HepG2 (cell line): ENCODE measurements around the gene CNP. TPM values are rescaled to one million over a fixed set of nuclear protein-coding genes. Genes with fewer than 3 reads are reported as not detected.

Experiments used
- BRF2 ChIP-seq: sonication (generic); formaldehyde crosslinking; IDR thresholded peaks from 2 replicates; pipeline ENCODE4 v1.8.1; 2022; ENCODE audit warnings: mild to moderate bottlenecking, missing genetic modification reagents
- E2F5 ChIP-seq: sonication (generic); formaldehyde crosslinking; conservative IDR thresholded peaks from 2 replicates; pipeline ENCODE4 v1.4.0; 2020; ENCODE audit warnings: missing genetic modification reagents
- ELK4 ChIP-seq: sonication (generic); formaldehyde crosslinking; IDR thresholded peaks from 2 replicates; pipeline ENCODE4 v1.9.0; 2021; ENCODE audit warnings: missing genetic modification reagents, borderline replicate concordance
- HDAC6 ChIP-seq: fragments of 200-600 bp; sonication (generic); IDR thresholded peaks from 2 replicates; pipeline ENCODE4 v1.7.0; 2017; ENCODE audit warnings: mild to moderate bottlenecking, antibody characterized with exemption, low read length, low read depth
- HOMEZ ChIP-seq: IDR thresholded peaks from 2 replicates; pipeline ENCODE4 v1.6.1; 2016; ENCODE audit warnings: low read depth
- KDM6A ChIP-seq: IDR thresholded peaks from 2 replicates; pipeline ENCODE4 v1.6.1; 2016; ENCODE audit warnings: low read depth
- NR3C1 ChIP-seq: sonication (generic); formaldehyde crosslinking; IDR thresholded peaks from 2 replicates; pipeline ENCODE4 v1.4.0; 2020; ENCODE audit warnings: missing genetic modification reagents
- PRMT3 ChIP-seq: sonication (generic); formaldehyde crosslinking; IDR thresholded peaks from 2 replicates; pipeline ENCODE4 v1.8.1; 2022; ENCODE audit warnings: low read depth, mild to moderate bottlenecking, moderate library complexity, missing genetic modification reagents, borderline replicate concordance
- SMYD3 ChIP-seq: sonication (generic); formaldehyde crosslinking; IDR thresholded peaks from 2 replicates; pipeline ENCODE4 v1.8.1; 2023; ENCODE audit warnings: mild to moderate bottlenecking, missing genetic modification reagents
- SOX6 ChIP-seq, 2 experiments: fragments of 450-650 bp in 1 of 2; sonication (generic) in 1 of 2; formaldehyde crosslinking in 1 of 2; IDR thresholded peaks; 2 replicates each; pipeline versions ENCODE4 v1.4.0 to v1.6.1; 2017 to 2020; ENCODE audit warnings: antibody characterized with exemption in 1 of 2, mild to moderate bottlenecking in 1 of 2, missing genetic modification reagents in 1 of 2
- TERF1 ChIP-seq: sonication (generic); formaldehyde crosslinking; IDR thresholded peaks from 2 replicates; pipeline ENCODE4 v1.8.0; 2022; ENCODE audit warnings: mild to moderate bottlenecking, missing genetic modification reagents, moderate library complexity
- ZFAT ChIP-seq: sonication (generic); formaldehyde crosslinking; conservative IDR thresholded peaks from 2 replicates; pipeline ENCODE4 v1.8.1; 2023; ENCODE audit warnings: missing genetic modification reagents, inconsistent platforms
- ZNF687 ChIP-seq: sonication (generic); formaldehyde crosslinking; IDR thresholded peaks from 2 replicates; pipeline ENCODE4 v1.5.1; 2020; ENCODE audit warnings: mild to moderate bottlenecking, missing genetic modification reagents, moderate library complexity
- polyA plus RNA-seq, 8 experiments: library from polyadenylated mRNA; depleted of rRNA in 3 of 8; stranded (reverse) in 7 of 8; unstranded in 1 of 8; fragments of >200 nt; fragmentation: Illumina TruSeq in 4 of 8; extraction: Trizol in 4 of 8; gene quantifications; 2 replicates each; pipeline versions ENCODE4 v1.2.1 to v1.2.3, GENCODE V29; 2011 to 2016; ENCODE audit warnings: low read depth in 4 of 8, missing spikeins in 1 of 8, mixed read lengths in 1 of 8; ENCODE audit not compliant: insufficient read depth in 1 of 8
- total RNA-seq, 5 experiments: library from RNA; depleted of rRNA; stranded (reverse); fragments of >200 nt; fragmentation: Illumina TruSeq; extraction: Trizol; gene quantifications; 2 replicates each; pipeline ENCODE4 v1.2.3, GENCODE V29; 2016; ENCODE audit warnings: low read depth in 1 of 5

CNP gene
- total and polyA plus RNA-seq, 2 of the 13 experiments (the other 11 are each of a cell fraction or from before 2014, with no cell fraction given), result 97.2 to 161 TPM

- TF ChIP-seq BRF2 (CRISPR knock-in tag) (no peak), ZNF687 (CRISPR knock-in tag) (peak; percentile 32; the same call in 1 of the 2 replicates), KDM6A (CRISPR knock-in tag) (no peak; the same call in 1 of the 2 replicates), TERF1 (CRISPR knock-in tag) (no peak), HOMEZ (CRISPR knock-in tag) (peak; percentile 67), SOX6 (IDR thresholded peaks at IDR 0.05) (no peak), SOX6 (CRISPR knock-in tag; IDR thresholded peaks at IDR 0.05) (peak; percentile 64), ZFAT (CRISPR knock-in tag) (no peak), PRMT3 (CRISPR knock-in tag) (no peak), ELK4 (no peak), E2F5 (CRISPR knock-in tag) (no peak), NR3C1 (no peak), SMYD3 (CRISPR knock-in tag) (no peak), HDAC6 (no peak)
These were observed 9.3 kb upstream of the CNP start (continued) for GRCh38 chr17:41957031-41957868.
